OCI-LY7 (cell line): ENCODE data around the gene UQCRC1. TPM values are rescaled to one million over a fixed set of nuclear protein-coding genes. Genes with fewer than 3 reads are reported as not detected.

ENCODE experiments used
- BruUV-seq: library from RNA; stranded (reverse); fragments of 400-500 nt; replicated peaks from 2 replicates; lab custom pipeline; 2021; lab: Mats Ljungman, UMichigan
- CTCF ChIA-PET: fragments of 300-600 bp; sonication (Branson Sonifier 250); formaldehyde crosslinking; loops from one replicate; lab custom pipeline; 2022; ENCODE audit warnings: antibody characterized with exemption; ENCODE audit not compliant: unreplicated experiment; lab: Charles Lee
- POLR2A ChIA-PET: fragments of 300-600 bp; sonication (Branson Sonifier 250); formaldehyde crosslinking; loops from one replicate; lab custom pipeline; 2022; ENCODE audit warnings: antibody characterized with exemption; lab: Charles Lee
- DNase-seq: peaks from one replicate; pipeline ENCODE4 v3.0.0-alpha.2; 2015; ENCODE audit warnings: low spot score
- H2AFZ ChIP-seq: fragments of 200-600 bp; sonication (generic), shearing (Covaris generic); 2 replicates; pipeline ENCODE4 v1.6.1; 2014; ENCODE audit warnings: mild to moderate bottlenecking, antibody characterized with exemption, low read length, moderate library complexity
- H3K27ac ChIP-seq: fragments of 200-600 bp; sonication (generic); 2 replicates; pipeline ENCODE4 v1.5.1; 2014; ENCODE audit warnings: mixed run types, low read depth, mild to moderate bottlenecking, moderate library complexity, low read length, inconsistent platforms; ENCODE audit not compliant: poor library complexity, severe bottlenecking
- H3K36me3 ChIP-seq: fragments of 200-600 bp; sonication (generic); 2 replicates; pipeline ENCODE4 v1.6.1; 2014; ENCODE audit warnings: mild to moderate bottlenecking, antibody characterized with exemption, low read length, moderate library complexity, mixed read lengths; ENCODE audit not compliant: insufficient read depth
- H3K4me1 ChIP-seq: fragments of 200-600 bp; sonication (generic); 2 replicates; pipeline ENCODE4 v1.5.1; 2014; ENCODE audit warnings: mild to moderate bottlenecking, low read length; ENCODE audit not compliant: insufficient read depth, poor library complexity, severe bottlenecking
- H3K4me2 ChIP-seq: fragments of 200-600 bp; sonication (generic); 2 replicates; pipeline ENCODE4 v1.6.1; 2014; ENCODE audit warnings: mild to moderate bottlenecking, low read length
- H3K4me3 ChIP-seq: fragments of 200-600 bp; sonication (generic); 2 replicates; pipeline ENCODE4 v1.5.1; 2014; ENCODE audit warnings: mild to moderate bottlenecking, low read depth, low read length; ENCODE audit not compliant: poor library complexity, severe bottlenecking
- H3K79me2 ChIP-seq: fragments of 200-600 bp; sonication (generic); 2 replicates; pipeline ENCODE4 v1.6.1; 2016; ENCODE audit warnings: low read depth, mild to moderate bottlenecking, low read length, moderate library complexity, mixed read lengths; ENCODE audit not compliant: insufficient read depth
- H3K9me2 ChIP-seq: fragments of 200-600 bp; sonication (generic); 2 replicates; pipeline ENCODE4 v1.6.1; 2016; ENCODE audit warnings: mild to moderate bottlenecking, low read length, mixed read lengths; ENCODE audit not compliant: insufficient read depth
- H3K9me3 ChIP-seq: fragments of 200-600 bp; sonication (generic); 2 replicates; pipeline ENCODE4 v1.6.1; 2014; ENCODE audit warnings: mild to moderate bottlenecking, mixed run types, low read length, mixed read lengths
- H4K20me1 ChIP-seq: fragments of 200-600 bp; sonication (generic); 2 replicates; pipeline ENCODE4 v1.6.1; 2014; ENCODE audit warnings: mild to moderate bottlenecking, antibody characterized with exemption, low read length, moderate library complexity, mixed read lengths; ENCODE audit not compliant: insufficient read depth
- CTCF ChIP-seq: fragments of 200-600 bp; sonication (generic); conservative IDR thresholded peaks from 2 replicates; pipeline ENCODE4 v1.5.1; 2014; ENCODE audit warnings: mild to moderate bottlenecking, antibody characterized with exemption, low read length, moderate library complexity, mixed read lengths
- EZH2phosphoT487 ChIP-seq: fragments of 200-600 bp; sonication (generic); IDR thresholded peaks from 2 replicates; pipeline ENCODE4 v1.6.1; 2018; ENCODE audit warnings: low read depth, borderline replicate concordance, mild to moderate bottlenecking, mixed run types, antibody characterized with exemption, low read length, moderate library complexity, mixed read lengths
- intact Hi-C: fragments of 100-400 bp; cut with micrococcal nuclease; formaldehyde crosslinking; loops from one replicate; pipeline ENCODE4 v1.10.0; 2022; ENCODE audit not compliant: unreplicated experiment
- total RNA-seq, 2 experiments: library from RNA; depleted of rRNA in 1 of 2; stranded (reverse); fragments of >200 nt in 1 of 2; shearing (Covaris generic) in 1 of 2; gene quantifications; 2 replicates each; pipeline ENCODE4 v1.2.3, GENCODE V29; 2014 to 2022

The UQCRC1 gene
- total RNA-seq, 2 experiments from 2014 or later, result 125 to 194 TPM

- Histone ChIP-seq H3K27ac (no peak overlapping the region), H3K4me3 (no peak overlapping the region), H3K36me3 (peaks cover 47% of the 10 kb centered on the region), H3K9me3 (no peaks in the 10 kb centered on the region), H2AFZ (no peak overlapping the region), H3K4me2 (no peak overlapping the region), H3K9me2 (no peaks in the 10 kb centered on the region), H3K79me2 (no peaks in the 10 kb centered on the region), H4K20me1 (no peaks in the 10 kb centered on the region), H3K4me1 (no peaks in the 10 kb centered on the region)
- intact Hi-C loops, result no loop called here
- ChIA-PET POLR2A (interaction anchor here (0.6 to 0.7 kb wide), 2 partner anchors 20 to 27 kb away, joined by 3 to 5 read pairs; no protein-coding TSS in a partner anchor), CTCF (interaction anchor here (0.5 kb wide), 1 partner anchor 398 kb away, joined by 3 read pairs; no protein-coding TSS in a partner anchor)
- no peak for TF ChIP-seq CTCF
- TF ChIP-seq EZH2phosphoT487, result no peak
- DNase-seq, result no peak
- no TSS peak for BruUV-seq
These were observed 12.6 kb downstream of the UQCRC1 start for GRCh38 chr3:48596676-48597407.

- BruUV-seq, result no TSS peak
- TF ChIP-seq EZH2phosphoT487 (no peak), CTCF (no peak)
- Histone ChIP-seq H3K9me2 (no peaks in the 10 kb centered on the region), H3K4me3 (no peak overlapping the region), H3K4me2 (no peak overlapping the region), H3K79me2 (no peaks in the 10 kb centered on the region), H3K27ac (no peak overlapping the region), H3K36me3 (peaks cover 40% of the 10 kb centered on the region), H3K9me3 (no peaks in the 10 kb centered on the region), H2AFZ (no peak overlapping the region), H3K4me1 (no peaks in the 10 kb centered on the region), H4K20me1 (no peaks in the 10 kb centered on the region)
- DNase-seq, result no peak
- intact Hi-C loops, result no loop called here
- ChIA-PET CTCF (no interaction called here), POLR2A (no interaction called here)
These were observed 13.3 kb downstream of the UQCRC1 start for GRCh38 chr3:48596157-48596556.

GRCh38 chr3:48595526-48596121 lies 13.8 kb downstream of the UQCRC1 start:
- H3K36me3 ChIP-seq, result peaks cover 34% of the 10 kb centered on the region
- H3K4me1 ChIP-seq, result no peaks in the 10 kb centered on the region
- H3K9me3 ChIP-seq, result no peaks in the 10 kb centered on the region
- no peaks in the 10 kb centered on the region for H3K9me2 ChIP-seq
- H3K79me2 ChIP-seq, result no peaks in the 10 kb centered on the region
- POLR2A ChIA-PET, result no interaction called here
- no peaks in the 10 kb centered on the region for H4K20me1 ChIP-seq
- H2AFZ ChIP-seq, result no peak overlapping the region
- CTCF ChIA-PET, result no interaction called here
- intact Hi-C loops, result no loop called here
- TF ChIP-seq CTCF (no peak), EZH2phosphoT487 (no peak)
- no peak for DNase-seq
- no peak overlapping the region for H3K27ac ChIP-seq
- BruUV-seq, result no TSS peak
- H3K4me2 ChIP-seq, result no peak overlapping the region
- H3K4me3 ChIP-seq, result no peak overlapping the region
